ENCODE measurements around the gene TIPRL.

DNA sequence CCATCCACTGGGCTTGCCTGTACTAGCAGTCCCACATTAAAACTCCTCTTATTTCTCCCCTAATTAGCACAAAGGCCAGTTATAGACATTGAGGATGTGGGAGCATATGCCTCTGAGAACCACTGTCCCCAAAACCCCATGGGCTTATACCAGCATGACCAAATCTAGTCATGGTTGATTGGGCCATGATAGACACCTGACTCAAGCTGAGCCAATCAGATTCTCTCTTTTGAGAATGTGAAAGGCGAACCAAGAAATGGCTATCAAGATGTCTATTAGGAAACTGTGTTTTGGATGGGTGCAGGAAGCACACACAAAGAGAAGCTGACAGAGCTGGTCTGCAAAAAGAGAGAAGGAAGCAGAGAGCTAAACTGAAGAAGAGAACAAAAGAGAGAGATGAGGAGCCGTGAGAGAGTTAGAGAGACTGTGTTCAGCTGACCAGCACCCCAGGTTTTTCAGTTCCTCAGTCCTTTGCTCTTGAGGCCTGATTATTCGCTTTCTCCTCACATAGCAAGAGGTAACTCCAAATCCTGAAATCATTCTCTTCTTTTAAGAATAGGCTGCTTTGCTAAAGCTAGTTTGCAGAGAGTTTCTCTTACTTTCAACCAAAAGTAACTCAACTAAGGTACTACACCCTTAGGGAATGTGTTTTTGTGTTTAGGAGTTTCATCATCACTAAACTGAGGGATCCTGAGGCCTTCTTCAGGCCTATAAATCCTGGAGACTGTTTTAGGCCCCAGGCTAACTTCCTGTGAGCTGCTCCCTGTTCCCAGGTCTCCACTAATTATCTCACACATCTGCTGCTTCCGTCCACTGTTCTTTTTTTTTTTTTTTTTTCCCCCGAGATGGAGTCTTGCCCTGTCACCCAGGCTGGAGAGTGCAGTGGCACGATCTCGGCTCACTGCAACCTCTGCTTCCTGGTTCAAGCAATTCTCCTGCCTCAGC is 7.9 kb upstream of the TIPRL start:
- TF ChIP-seq EP300 (IDR thresholded peaks at IDR 0.05) (no peak), CTCF (IDR thresholded peaks at IDR 0.05) (no peak)

All from stomach (tissue), 4 donors.